GM10266 (cell line): Measurements from ENCODE around the gene UBE3B.

Source experiments
- DNase-seq: peaks from one replicate; pipeline ENCODE4 v3.0.0; 2012; ENCODE audit errors: extremely low spot score
- CTCF ChIP-seq: IDR thresholded peaks from 2 replicates; pipeline ENCODE4 v1.5.1; 2012; ENCODE audit warnings: mild to moderate bottlenecking, low read depth; ENCODE audit not compliant: control insufficient read depth, insufficient read depth; ENCODE audit errors: missing control alignments

Gene UBE3B

GRCh38 chr12:109495012-109495411, 17.6 kb downstream of the UBE3B start:
- no peak for TF ChIP-seq CTCF
- no peak for DNase-seq

GRCh38 chr12:109496306-109496705, 18.9 kb downstream of the UBE3B start:
- TF ChIP-seq CTCF, result no peak
- DNase-seq, result no peak

- no peak for TF ChIP-seq CTCF
- no peak for DNase-seq
These were observed 20.2 kb downstream of the UBE3B start for GRCh38 chr12:109497675-109498074.

GRCh38 chr12:109500406-109501185, 23.2 kb downstream of the UBE3B start:
- no peak for DNase-seq
- TF ChIP-seq CTCF, result no peak

- no peak for DNase-seq
- no peak for TF ChIP-seq CTCF
These were observed 23.9 kb downstream of the UBE3B start for GRCh38 chr12:109501299-109501698.

GRCh38 chr12:109502332-109502731, 24.9 kb downstream of the UBE3B start:
- TF ChIP-seq CTCF, result no peak
- DNase-seq, result no peak

GRCh38 chr12:109503611-109504010, 26.2 kb downstream of the UBE3B start:
- no peak for TF ChIP-seq CTCF
- no peak for DNase-seq
